Ascending aorta (tissue), 2 donors: ENCODE measurements around the gene RBM4. TPM values are rescaled to one million over a fixed set of nuclear protein-coding genes. Genes with fewer than 3 reads are reported as not detected.
A peak's percentile ranks its signal among the peaks of the same experiment; 100 is the strongest.

ENCODE experiments used
- DNase-seq, 2 donors: peaks; one replicate each; pipeline ENCODE4 v3.0.0-alpha.2; 2019; ENCODE audit warnings: low spot score in 2 of 2
- H3K27ac ChIP-seq, 2 donors: fragments of 200-600 bp; sonication (generic); one replicate each; pipeline ENCODE4 v1.5.1; 2016 to 2017; ENCODE audit warnings: mild to moderate bottlenecking in 1 of 2
- H3K27me3 ChIP-seq: fragments of 200-600 bp; sonication (generic); one replicate; pipeline ENCODE4 v1.5.1; 2017
- H3K36me3 ChIP-seq, 2 donors: fragments of 200-600 bp; sonication (generic); one replicate each; pipeline ENCODE4 v1.5.1; 2016
- H3K4me1 ChIP-seq, 2 donors: fragments of 200-600 bp; sonication (generic); one replicate each; pipeline ENCODE4 v1.5.1; 2016 to 2017; ENCODE audit warnings: mild to moderate bottlenecking in 1 of 2
- H3K4me3 ChIP-seq, 2 donors: fragments of 200-600 bp; sonication (generic); one replicate each; pipeline ENCODE4 v1.5.1; 2016 to 2017; ENCODE audit warnings: mild to moderate bottlenecking in 1 of 2
- H3K9me3 ChIP-seq, 2 donors: fragments of 200-600 bp; sonication (generic); one replicate each; pipeline ENCODE4 v1.5.1; 2016
- CTCF ChIP-seq, 3 experiments: fragments of 200-600 bp in 2 of 3; fragments of 450-650 bp in 1 of 3; sonication (generic) in 2 of 3; IDR thresholded peaks; one replicate each; pipeline ENCODE4 v1.5.1; 2016 to 2019; ENCODE audit warnings: antibody characterized with exemption in 3 of 3, mild to moderate bottlenecking in 1 of 3, moderate library complexity in 1 of 3
- intact Hi-C: fragments of 100-400 bp; cut with DNase I; formaldehyde crosslinking; loops from one replicate; pipeline ENCODE4 v1.15.1; 2023
- total RNA-seq: library from RNA; depleted of rRNA; stranded (reverse); fragments of >200 nt; gene quantifications from one replicate; pipeline ENCODE4 v1.1.0, GENCODE V29; 2016

Gene RBM4
- total RNA-seq, 1 donor from 2014 or later, result 79.5 TPM

- no peak overlapping the region for H3K4me3 ChIP-seq
- no peak for TF ChIP-seq CTCF (IDR thresholded peaks at IDR 0.05)
- no peaks in the 10 kb centered on the region for H3K36me3 ChIP-seq
- no peak overlapping the region for H3K27ac ChIP-seq
- no peaks in the 10 kb centered on the region for H3K9me3 ChIP-seq
- no peaks in the 10 kb centered on the region for H3K27me3 ChIP-seq
- DNase-seq, result no peak
- intact Hi-C loops, result no loop called here
- no peaks in the 10 kb centered on the region for H3K4me1 ChIP-seq
These were observed 54.4 kb downstream of the RBM4 start for GRCh38 chr11:66692871-66693331.

GRCh38 chr11:66693356-66694055 is 55.0 kb downstream of the RBM4 start:
- DNase-seq, result no peak
- Histone ChIP-seq H3K27ac (no peak overlapping the region), H3K4me1 (no peaks in the 10 kb centered on the region), H3K27me3 (no peaks in the 10 kb centered on the region), H3K4me3 (no peak overlapping the region), H3K9me3 (peaks cover 0 to under 1% of the 10 kb centered on the region in 2 donors), H3K36me3 (no peaks in the 10 kb centered on the region)
- TF ChIP-seq CTCF (IDR thresholded peaks at IDR 0.05), result no peak
- intact Hi-C loops, result loop anchor here (1.0 kb wide), 2 partner anchors 141 to 190 kb away; no protein-coding TSS in a partner anchor

GRCh38 chr11:66694056-66694410 is 55.5 kb downstream of the RBM4 start:
- peaks cover 0 to 3% of the 10 kb centered on the region in 2 donors for H3K9me3 ChIP-seq
- DNase-seq, result no peak
- H3K4me1 ChIP-seq, result no peaks in the 10 kb centered on the region
- H3K27me3 ChIP-seq, result no peaks in the 10 kb centered on the region
- intact Hi-C loops, result loop anchor here (1.0 kb wide), 2 partner anchors 140 to 189 kb away; no protein-coding TSS in a partner anchor
- TF ChIP-seq CTCF (IDR thresholded peaks at IDR 0.05), result no peak
- H3K36me3 ChIP-seq, result no peaks in the 10 kb centered on the region
- H3K27ac ChIP-seq, result no peak overlapping the region
- no peak overlapping the region for H3K4me3 ChIP-seq

- Histone ChIP-seq H3K4me3 (no peak overlapping the region), H3K9me3 (peaks cover 0 to 9% of the 10 kb centered on the region in 2 donors), H3K27me3 (no peaks in the 10 kb centered on the region), H3K36me3 (no peaks in the 10 kb centered on the region), H3K4me1 (no peaks in the 10 kb centered on the region), H3K27ac (no peak overlapping the region)
- DNase-seq, result peak; percentile 50 to 92
- intact Hi-C loops, result loop anchor here (1.0 kb wide), 2 partner anchors 140 to 189 kb away; no protein-coding TSS in a partner anchor
- peak; percentile 88 to 93 (median 90) for TF ChIP-seq CTCF (IDR thresholded peaks at IDR 0.05)
These were observed 56.3 kb downstream of the RBM4 start for GRCh38 chr11:66694732-66695207.

Other genes with a start within 250 kb of the RBM4 start
- gene NPAS4, start 217.7 kb upstream of the RBM4 start, total RNA-seq, result 5.0 TPM
- gene MRPL11, start 199.9 kb upstream of the RBM4 start, total RNA-seq, result 96.2 TPM
- 13.2 TPM for gene PELI3, start 171.8 kb upstream of the RBM4 start, total RNA-seq
- gene DPP3, start 158.3 kb upstream of the RBM4 start, total RNA-seq, result 14.8 TPM
- 39.6 TPM for gene BBS1, start 128.1 kb upstream of the RBM4 start, total RNA-seq
- 18.0 TPM for gene ZDHHC24, start 92.7 kb upstream of the RBM4 start, total RNA-seq
- not detected for gene ACTN3, start 91.8 kb upstream of the RBM4 start, total RNA-seq
- gene CTSF, start 70.1 kb upstream of the RBM4 start, total RNA-seq, result 98.8 TPM
- gene CCDC87, start 45.6 kb upstream of the RBM4 start, total RNA-seq, result 0.21 TPM
- 50.4 TPM for gene CCS, start 45.5 kb upstream of the RBM4 start, total RNA-seq
- 39.2 TPM for gene RBM14, start 22.1 kb upstream of the RBM4 start, total RNA-seq
- gene RBM4B, start 39.2 kb downstream of the RBM4 start, total RNA-seq, result 87.0 TPM
- 3.2 TPM for gene SPTBN2, start 90.5 kb downstream of the RBM4 start, total RNA-seq
- 45.7 TPM for gene RCE1, start 204.7 kb downstream of the RBM4 start, total RNA-seq
- gene LRFN4, start 218.4 kb downstream of the RBM4 start, total RNA-seq, result 60.5 TPM